ENCODE results near the gene CDKN2AIPNL. TPM values are rescaled to one million over a fixed set of nuclear protein-coding genes. Genes with fewer than 3 reads are reported as not detected.

CDKN2AIPNL gene
- total and polyA plus RNA-seq, 2 of the 13 experiments (the other 11 are each of a cell fraction or from before 2014, with no cell fraction given), result 17.4 to 46.5 TPM

DNA sequence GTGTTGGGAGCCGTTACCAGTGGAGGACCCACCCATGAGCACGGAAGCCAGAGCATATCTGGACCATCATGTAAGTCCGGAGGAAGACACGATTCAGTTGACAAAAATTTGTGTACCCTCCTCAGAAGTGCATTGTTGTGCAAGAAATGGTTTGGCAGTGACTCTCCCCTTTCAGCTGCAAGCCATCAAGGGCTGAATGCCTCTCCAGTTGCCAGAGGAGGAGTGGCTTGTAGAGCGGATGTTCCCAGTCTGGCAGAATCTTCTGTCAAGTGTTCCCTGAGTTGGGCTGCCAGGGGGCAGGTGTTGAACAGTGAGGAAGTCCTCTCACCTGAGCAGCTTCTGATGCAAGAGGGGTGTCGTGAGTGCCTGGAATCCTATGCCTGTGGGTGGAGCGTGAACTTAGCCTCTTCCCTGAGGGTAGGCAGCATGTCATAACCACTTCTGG is 27.6 kb upstream of the CDKN2AIPNL start:
- intact Hi-C loops (cut with micrococcal nuclease; ENCODE audit: unreplicated experiment) (no loop called here), in situ Hi-C loops (cut with HindIII; ENCODE audit: extremely low pct_ligation_motif_present, low pct_unique_long_range_greater_than_20kb) (no loop called here)
- Histone ChIP-seq H3K27ac (ENCODE audit: extremely low read length, insufficient read depth, low read length) (no peak overlapping the region), H3K9me3 (ENCODE audit: low read length) (no peaks in the 10 kb centered on the region), H3K4me1 (ENCODE audit: insufficient read depth, low read length) (peaks cover 52% of the 10 kb centered on the region), H3K4me3 (replicated peaks in 1 of 3; ENCODE audit: insufficient read depth in 1 of 3, low read depth in 2 of 3, low read length in 3 of 3) (peak overlapping the region in 1 of 3 experiments; percentile 19; a peak in 1 of 6 replicates), H4K20me1 (ENCODE audit: insufficient read depth, low read length) (no peaks in the 10 kb centered on the region), H3K79me2 (ENCODE audit: insufficient read depth, low read length) (no peaks in the 10 kb centered on the region), H2AFZ (ENCODE audit: low read length) (no peak overlapping the region), H3K36me3 (replicated peaks in 1 of 2; ENCODE audit: control insufficient read depth in 1 of 2, insufficient read depth in 2 of 2, low read length in 2 of 2) (no peaks in the 10 kb centered on the region), H3K27me3 (ENCODE audit: control insufficient read depth in 1 of 2, insufficient read depth in 2 of 2, low read length in 2 of 2) (no peaks in the 10 kb centered on the region), H3K4me2 (ENCODE audit: low read depth, low read length) (peak overlapping the region; percentile 96), H3K9ac (ENCODE audit: insufficient read depth, low read depth, low read length) (no peak overlapping the region)
- peak; percentile 26 for DNase-seq (ENCODE audit: low spot score)
- ATAC-seq, result 0 out of 3 replicates have a peak, but pooled peaks have one; percentile 8
- POLR2A ChIA-PET, result no interaction called here
- TF ChIP-seq CEBPG (CRISPR knock-in tag; IDR thresholded peaks at IDR 0.05), result peak; percentile 48
- TF ChIP-seq ZNF737 (CRISPR knock-in tag; IDR thresholded peaks at IDR 0.05; ENCODE audit: borderline replicate concordance), result no peak
- peak in 1 of 2 experiments; percentile 61; a peak in 2 of 4 replicates for TF ChIP-seq ATF4 (CRISPR knock-in tag; IDR thresholded peaks at IDR 0.05)
- TF ChIP-seq ZNF263 (CRISPR knock-in tag; IDR thresholded peaks at IDR 0.05), result 0 out of 2 replicates have a peak, but pooled peaks have one; percentile 16
- FAIRE-seq, result no peak
- 1% methylated on average over 6 of the region's 7 CpGs for WGBS (ENCODE audit: low lambda C conversion rate)
- no TSS peak for BruUV-seq (replicated peaks)
- CTCF ChIA-PET (ENCODE audit: low intra/inter-chr PET ratio, low total read pairs), result no interaction called here

DNA sequence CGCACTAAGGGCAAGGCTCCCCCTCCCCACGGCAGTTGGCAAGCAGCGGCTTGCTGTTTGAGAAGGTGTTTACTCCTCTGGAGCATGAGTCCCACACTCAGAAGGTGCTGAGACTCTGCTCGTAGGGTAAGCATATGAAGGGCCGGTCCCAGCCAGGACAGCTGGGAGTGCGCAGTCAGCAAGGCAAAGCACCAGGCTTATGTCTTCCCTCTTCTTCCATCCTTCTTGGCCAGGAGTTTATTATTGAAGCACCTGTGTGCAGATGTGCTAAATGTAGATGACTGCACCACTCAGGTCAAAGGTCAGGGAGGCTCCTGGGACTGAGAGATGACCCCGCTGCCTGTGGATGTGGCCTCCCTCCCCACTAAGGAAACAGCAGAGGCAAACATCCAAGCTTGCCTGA is 27.0 kb upstream of the CDKN2AIPNL start:
- Histone ChIP-seq H3K4me2 (ENCODE audit: low read depth, low read length) (peak overlapping the region; percentile 96), H3K4me3 (replicated peaks in 1 of 3; ENCODE audit: insufficient read depth in 1 of 3, low read depth in 2 of 3, low read length in 3 of 3) (peak overlapping the region in 1 of 3 experiments; percentile 19; a peak in 1 of 6 replicates), H3K79me2 (ENCODE audit: insufficient read depth, low read length) (no peaks in the 10 kb centered on the region), H4K20me1 (ENCODE audit: insufficient read depth, low read length) (no peaks in the 10 kb centered on the region), H3K27me3 (ENCODE audit: control insufficient read depth in 1 of 2, insufficient read depth in 2 of 2, low read length in 2 of 2) (no peaks in the 10 kb centered on the region; a peak in 1 of 5 replicates), H3K27ac (ENCODE audit: extremely low read length, insufficient read depth, low read length) (no peak overlapping the region), H3K9ac (ENCODE audit: insufficient read depth, low read depth, low read length) (no peak overlapping the region), H3K36me3 (replicated peaks in 1 of 2; ENCODE audit: control insufficient read depth in 1 of 2, insufficient read depth in 2 of 2, low read length in 2 of 2) (no peaks in the 10 kb centered on the region), H2AFZ (ENCODE audit: low read length) (no peak overlapping the region), H3K9me3 (ENCODE audit: low read length) (no peaks in the 10 kb centered on the region), H3K4me1 (ENCODE audit: insufficient read depth, low read length) (peaks cover 57% of the 10 kb centered on the region)
- TF ChIP-seq TOE1 (CRISPR knock-in tag; IDR thresholded peaks at IDR 0.05), result no peak
- TF ChIP-seq NR2F6 (IDR thresholded peaks at IDR 0.05), result peak; percentile 58
- no peak for TF ChIP-seq NR2F6 (CRISPR knock-in tag; IDR thresholded peaks at IDR 0.05)
- no peak for TF ChIP-seq ZNF749 (CRISPR knock-in tag; IDR thresholded peaks at IDR 0.05; ENCODE audit: borderline replicate concordance)
- no peak for TF ChIP-seq ZNF124 (CRISPR knock-in tag; IDR thresholded peaks at IDR 0.05)
- no peak for TF ChIP-seq E2F5 (CRISPR knock-in tag; conservative IDR thresholded peaks at IDR 0.05)
- peak; percentile 95; the same call in 1 of the 2 replicates for TF ChIP-seq ZNF232 (CRISPR knock-in tag; IDR thresholded peaks at IDR 0.05; ENCODE audit: borderline replicate concordance)
- ChIA-PET POLR2A (no interaction called here), CTCF (ENCODE audit: low intra/inter-chr PET ratio, low total read pairs) (no interaction called here)
- DNase-seq (ENCODE audit: low spot score) (no peak), FAIRE-seq (no peak), ATAC-seq (peak; percentile 5; the same call in 1 of the 3 replicates)
- no TSS peak for BruUV-seq (replicated peaks)
- in situ Hi-C loops (cut with HindIII; ENCODE audit: extremely low pct_ligation_motif_present, low pct_unique_long_range_greater_than_20kb), result no loop called here
- WGBS (ENCODE audit: low lambda C conversion rate), result 39% methylated on average over 7 of the region's 7 CpGs
- intact Hi-C loops (cut with micrococcal nuclease; ENCODE audit: unreplicated experiment), result no loop called here

Measured in HepG2 (cell line).